Endodermal cell (in vitro differentiated cells): ENCODE measurements around the gene AP3S2. TPM values are rescaled to one million over a fixed set of nuclear protein-coding genes. Genes with fewer than 3 reads are reported as not detected.
"Not testable (repeated sequence)": the region's sequence is repeated elsewhere in the genome, so short reads cannot be mapped to it uniquely, and the experiment has no call there.

Experiments
- DNase-seq: peaks from one replicate; pipeline ENCODE4 v3.0.0-alpha.2; 2017
- H3K27ac ChIP-seq: 2 replicates; pipeline ENCODE4 v1.5.1; 2013; ENCODE audit warnings: mild to moderate bottlenecking, low read depth, low read length, moderate library complexity
- H3K27me3 ChIP-seq: 2 replicates; pipeline ENCODE4 v1.6.1; 2013; ENCODE audit warnings: mild to moderate bottlenecking, low read length, moderate library complexity; ENCODE audit not compliant: insufficient read depth, control insufficient read depth, poor library complexity, severe bottlenecking
- H3K36me3 ChIP-seq: 2 replicates; pipeline ENCODE4 v1.7.0; 2013; ENCODE audit warnings: mild to moderate bottlenecking, low read length, moderate library complexity; ENCODE audit not compliant: control insufficient read depth, insufficient read depth
- H3K4me1 ChIP-seq: one replicate; pipeline ENCODE4 v1.7.0; 2013; ENCODE audit warnings: low read length; ENCODE audit not compliant: control insufficient read depth, insufficient read depth
- H3K4me3 ChIP-seq: 2 replicates; pipeline ENCODE4 v1.5.1; 2013; ENCODE audit warnings: mild to moderate bottlenecking, low read length, moderate library complexity
- H3K9ac ChIP-seq: 2 replicates; pipeline ENCODE4 v1.6.1; 2013; ENCODE audit warnings: mild to moderate bottlenecking, low read length, moderate library complexity; ENCODE audit not compliant: poor library complexity, severe bottlenecking; ENCODE audit errors: extremely low read depth
- H3K9me3 ChIP-seq: 2 replicates; pipeline ENCODE4 v1.6.1; 2013; ENCODE audit warnings: mild to moderate bottlenecking, low read length, moderate library complexity; ENCODE audit not compliant: control insufficient read depth
- H3K27ac Mint-ChIP-seq: 2 replicates; pipeline ENCODE4 v1.8.0; 2020; ENCODE audit warnings: mixed read lengths
- H3K27me3 Mint-ChIP-seq: 2 replicates; pipeline ENCODE4 v1.8.0; 2021; ENCODE audit warnings: mild to moderate bottlenecking, mixed read lengths; ENCODE audit not compliant: insufficient read depth
- H3K36me3 Mint-ChIP-seq: 2 replicates; pipeline ENCODE4 v1.8.0; 2020; ENCODE audit warnings: low read depth, mixed read lengths
- H3K4me1 Mint-ChIP-seq: 2 replicates; pipeline ENCODE4 v1.8.0; 2020; ENCODE audit warnings: mixed read lengths
- H3K4me3 Mint-ChIP-seq: 2 replicates; pipeline ENCODE4 v1.8.0; 2020; ENCODE audit warnings: mild to moderate bottlenecking, moderate library complexity, mixed read lengths
- H3K9me3 Mint-ChIP-seq: 2 replicates; pipeline ENCODE4 v1.8.0; 2020; ENCODE audit warnings: mild to moderate bottlenecking, mixed read lengths
- WGBS, 2 experiments: methylation state at CpG; one replicate each; pipeline versions ENCODE4 v1.1.5 to v1.1.7; 2013; ENCODE audit warnings: missing lambda C conversion rate in 2 of 2, mixed read lengths in 1 of 2; ENCODE audit not compliant: insufficient coverage in 1 of 2, insufficient read length in 1 of 2; 5-methylcytosine and 5-hydroxymethylcytosine counted together
- total RNA-seq, 2 donors: library from RNA; stranded (reverse); fragmentation: NEBNext Ultra II Directional in 1 of 2; extraction: Animal tissue kit (Norgen Biotek cat#: 25700) in 1 of 2; gene quantifications; 2 replicates in 1 of 2; 3 replicates in 1 of 2; pipeline ENCODE4 v1.2.1, GENCODE V29; 2021
- TF ChIP-seq, protein P1 (sequence below): fragments of 200-600 bp; sonication (generic); conservative IDR thresholded peaks from 2 replicates; pipeline ENCODE4 v1.5.0; 2021; ENCODE audit warnings: antibody characterized with exemption, mild to moderate bottlenecking

AP3S2 gene
- total RNA-seq, 2 donors from 2014 or later, result 39.5 to 54.4 TPM

DNA sequence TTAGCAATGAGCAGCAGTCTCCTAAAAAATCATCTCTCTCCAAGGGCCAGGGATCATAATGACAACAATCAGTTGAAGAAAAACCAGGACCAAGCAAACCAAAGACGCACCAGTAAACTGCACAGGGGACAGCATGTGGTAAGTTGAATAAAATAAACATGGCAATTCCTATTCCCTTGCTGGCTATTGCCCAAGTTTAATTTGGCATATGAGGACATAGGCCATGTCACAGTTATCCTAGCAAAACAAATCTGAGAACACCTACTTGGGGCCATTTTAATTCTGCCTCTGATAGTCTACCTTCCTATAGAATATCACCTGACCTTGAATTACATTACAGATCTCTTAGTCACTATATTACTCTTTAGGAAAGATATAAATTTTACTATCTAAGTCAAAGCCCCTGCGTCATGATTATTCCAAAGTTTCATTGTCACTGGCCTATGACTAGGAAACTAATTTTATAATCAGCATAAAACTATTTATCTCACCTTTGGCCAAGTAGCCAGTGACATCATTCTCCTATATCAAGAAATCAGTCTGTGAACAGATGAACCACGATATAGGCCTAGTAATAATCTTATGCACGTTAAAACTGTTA lies 23.0 kb downstream of the AP3S2 start:
- TF ChIP-seq, protein P1, sequence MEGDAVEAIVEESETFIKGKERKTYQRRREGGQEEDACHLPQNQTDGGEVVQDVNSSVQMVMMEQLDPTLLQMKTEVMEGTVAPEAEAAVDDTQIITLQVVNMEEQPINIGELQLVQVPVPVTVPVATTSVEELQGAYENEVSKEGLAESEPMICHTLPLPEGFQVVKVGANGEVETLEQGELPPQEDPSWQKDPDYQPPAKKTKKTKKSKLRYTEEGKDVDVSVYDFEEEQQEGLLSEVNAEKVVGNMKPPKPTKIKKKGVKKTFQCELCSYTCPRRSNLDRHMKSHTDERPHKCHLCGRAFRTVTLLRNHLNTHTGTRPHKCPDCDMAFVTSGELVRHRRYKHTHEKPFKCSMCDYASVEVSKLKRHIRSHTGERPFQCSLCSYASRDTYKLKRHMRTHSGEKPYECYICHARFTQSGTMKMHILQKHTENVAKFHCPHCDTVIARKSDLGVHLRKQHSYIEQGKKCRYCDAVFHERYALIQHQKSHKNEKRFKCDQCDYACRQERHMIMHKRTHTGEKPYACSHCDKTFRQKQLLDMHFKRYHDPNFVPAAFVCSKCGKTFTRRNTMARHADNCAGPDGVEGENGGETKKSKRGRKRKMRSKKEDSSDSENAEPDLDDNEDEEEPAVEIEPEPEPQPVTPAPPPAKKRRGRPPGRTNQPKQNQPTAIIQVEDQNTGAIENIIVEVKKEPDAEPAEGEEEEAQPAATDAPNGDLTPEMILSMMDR, result no peak
- 92 to 93% methylated on average over 2 to 3 of the region's 4 CpGs for WGBS, 2 experiments
- H3K36me3 Mint-ChIP-seq, result peaks cover 55% of the 10 kb centered on the region

DNA sequence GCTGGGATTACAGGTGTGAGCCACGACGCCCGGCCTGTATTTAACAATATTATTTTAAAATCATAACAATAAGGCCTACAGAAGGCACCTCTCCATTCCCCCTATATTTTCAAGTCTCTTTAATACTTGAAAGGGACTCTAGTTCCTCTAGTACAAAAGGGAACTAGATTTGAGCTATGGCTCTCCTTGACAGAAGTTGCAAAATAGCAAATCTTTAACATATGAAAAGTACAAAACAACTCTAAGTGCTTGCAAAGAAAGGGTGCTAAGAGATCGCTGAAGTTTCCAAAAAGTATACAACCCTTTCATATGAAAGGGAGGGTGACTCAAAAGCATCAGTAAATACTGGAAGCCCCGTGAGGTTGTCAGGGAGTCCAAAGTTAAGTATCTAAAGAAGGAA lies 23.8 kb downstream of the AP3S2 start:
- Mint-ChIP-seq H3K27me3 (no peaks in the 10 kb centered on the region), H3K4me3 (no peak overlapping the region), H3K27ac (no peak overlapping the region), H3K36me3 (peaks cover 54% of the 10 kb centered on the region), H3K4me1 (no peaks in the 10 kb centered on the region), H3K9me3 (peaks cover 21% of the 10 kb centered on the region)
- H3K9ac ChIP-seq, result no peak overlapping the region
- peaks cover 9% of the 10 kb centered on the region for H3K9me3 ChIP-seq
- no peak overlapping the region for H3K4me3 ChIP-seq
- peaks cover 43% of the 10 kb centered on the region for H3K36me3 ChIP-seq
- no peaks in the 10 kb centered on the region for H3K4me1 ChIP-seq
- TF ChIP-seq, protein P1, result no peak
- H3K27ac ChIP-seq, result no peak overlapping the region
- no peaks in the 10 kb centered on the region for H3K27me3 ChIP-seq
- WGBS, 2 experiments, result 93 to 94% methylated on average over 5 of the region's 5 CpGs
- DNase-seq, result no peak

More for the DNA sequence above, 23.0 kb downstream of the AP3S2 start:
- Mint-ChIP-seq H3K4me3 (no peak overlapping the region), H3K4me1 (no peaks in the 10 kb centered on the region), H3K27me3 (no peaks in the 10 kb centered on the region), H3K27ac (no peak overlapping the region), H3K9me3 (peaks cover 18% of the 10 kb centered on the region)
- Histone ChIP-seq H3K9ac (no peak overlapping the region), H3K27ac (no peak overlapping the region), H3K27me3 (no peaks in the 10 kb centered on the region), H3K4me1 (no peaks in the 10 kb centered on the region), H3K9me3 (peaks cover 9% of the 10 kb centered on the region), H3K36me3 (peaks cover 37% of the 10 kb centered on the region), H3K4me3 (no peak overlapping the region)
- no peak for DNase-seq

DNA sequence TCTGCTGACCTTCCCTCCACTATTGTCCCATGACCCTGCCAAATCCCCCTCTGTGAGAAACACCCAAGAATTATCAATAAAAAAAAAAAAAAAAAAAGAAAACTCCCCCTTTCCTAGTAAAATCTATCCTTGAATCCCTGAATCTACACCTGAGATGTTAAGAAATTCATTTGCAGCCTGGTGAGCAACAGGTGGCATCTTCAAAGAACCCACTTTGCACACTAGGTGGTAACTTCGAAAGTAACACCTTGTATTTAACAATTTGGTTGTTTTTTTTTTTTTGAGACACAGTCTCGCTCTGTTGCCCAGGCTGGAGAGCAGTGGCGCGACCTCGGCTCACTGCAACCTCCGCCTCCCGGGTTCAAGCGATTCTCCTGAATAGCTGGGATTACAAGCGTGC lies 24.3 kb downstream of the AP3S2 start:
- H3K27me3 ChIP-seq, H3K4me1 Mint-ChIP-seq, H3K9ac ChIP-seq, H3K27ac Mint-ChIP-seq, H3K4me1 ChIP-seq, DNase-seq, H3K9me3 ChIP-seq, H3K27ac ChIP-seq, H3K4me3 Mint-ChIP-seq, H3K4me3 ChIP-seq, H3K27me3 Mint-ChIP-seq: not testable (repeated sequence)
- Mint-ChIP-seq H3K9me3 (peaks cover 21% of the 10 kb centered on the region), H3K36me3 (peaks cover 54% of the 10 kb centered on the region)
- peaks cover 43% of the 10 kb centered on the region for H3K36me3 ChIP-seq
- WGBS, 2 experiments, result 95 to 100% methylated on average over 8 to 9 of the region's 9 CpGs
